MCF 10A (cell line): ENCODE data around the gene HTRA2. TPM values are rescaled to one million over a fixed set of nuclear protein-coding genes. Genes with fewer than 3 reads are reported as not detected.

Experiments used
- BruUV-seq: library from RNA; stranded (reverse); fragments of 400-500 nt; replicated peaks from 2 replicates; lab custom pipeline; 2021; lab: Mats Ljungman, UMichigan
- CTCF ChIA-PET: fragments of 300-600 bp; sonication (Branson Sonifier 250); formaldehyde crosslinking; extraction: SDS; loops from one replicate; lab custom pipeline; 2021; ENCODE audit warnings: antibody characterized with exemption, inconsistent platforms; lab: Yijun Ruan, JAX
- POLR2A ChIA-PET: fragments of 300-600, 350-650 bp; sonication (Branson Sonifier 250); formaldehyde crosslinking; extraction: SDS; loops from one replicate; lab custom pipeline; 2020; ENCODE audit warnings: antibody characterized with exemption, inconsistent platforms; lab: Yijun Ruan, JAX
- DNase-seq: peaks from one replicate; pipeline ENCODE4 v3.0.0-alpha.2; 2018; ENCODE audit not compliant: unreplicated experiment
- H3K27ac Mint-ChIP-seq: one replicate; pipeline ENCODE4 v1.8.0; 2022; ENCODE audit warnings: mild to moderate bottlenecking, low read depth, mixed read lengths; ENCODE audit not compliant: unreplicated experiment
- H3K27me3 Mint-ChIP-seq: one replicate; pipeline ENCODE4 v1.8.0; 2022; ENCODE audit warnings: mixed read lengths; ENCODE audit not compliant: insufficient read depth, unreplicated experiment
- H3K36me3 Mint-ChIP-seq: one replicate; pipeline ENCODE4 v1.8.0; 2022; ENCODE audit warnings: mild to moderate bottlenecking, moderate library complexity, mixed read lengths; ENCODE audit not compliant: insufficient read depth, unreplicated experiment
- H3K4me1 Mint-ChIP-seq: one replicate; pipeline ENCODE4 v1.8.0; 2022; ENCODE audit warnings: mixed read lengths; ENCODE audit not compliant: insufficient read depth, unreplicated experiment
- H3K4me3 Mint-ChIP-seq: one replicate; pipeline ENCODE4 v1.8.0; 2022; ENCODE audit warnings: mild to moderate bottlenecking, moderate library complexity, mixed read lengths; ENCODE audit not compliant: unreplicated experiment
- H3K9me3 Mint-ChIP-seq: one replicate; pipeline ENCODE4 v1.8.0; 2022; ENCODE audit warnings: mixed read lengths; ENCODE audit not compliant: unreplicated experiment
- CTCF ChIP-seq: fragments of 200-600 bp; IDR thresholded peaks from one replicate; pipeline ENCODE4 v1.8.0; 2022; ENCODE audit warnings: antibody characterized with exemption, mild to moderate bottlenecking; ENCODE audit not compliant: unreplicated experiment
- intact Hi-C: fragments of 100-400 bp; cut with micrococcal nuclease; formaldehyde crosslinking; loops from 2 replicates; pipeline ENCODE4 v1.14.1; 2022
- total RNA-seq: library from RNA; stranded (reverse); gene quantifications from 2 replicates; pipeline ENCODE4 v1.2.3, GENCODE V29; 2022

Gene HTRA2
- total RNA-seq, 1 experiment from 2014 or later, result 27.6 TPM

GRCh38 chr2:74502720-74503505, 26.8 kb upstream of the HTRA2 start:
- peaks cover 16% of the 10 kb centered on the region for H3K27me3 Mint-ChIP-seq
- intact Hi-C loops, result no loop called here
- no peaks in the 10 kb centered on the region for H3K9me3 Mint-ChIP-seq
- ChIA-PET CTCF (interaction anchor here (4.5 kb wide), 1 partner anchor 85 kb away, joined by 22 read pairs; no protein-coding TSS in a partner anchor), POLR2A (interaction anchor here (0.7 to 8.6 kb wide), 2 partner anchors 10 to 27 kb away, joined by 4 to 135 read pairs; partner anchors contain the start of genes AUP1, DQX1 and HTRA2)
- H3K27ac Mint-ChIP-seq, result no peak overlapping the region
- no peak overlapping the region for H3K4me3 Mint-ChIP-seq
- peaks cover 52% of the 10 kb centered on the region for H3K36me3 Mint-ChIP-seq
- no peak for DNase-seq
- no peak for TF ChIP-seq CTCF
- no TSS peak for BruUV-seq
- H3K4me1 Mint-ChIP-seq, result peaks cover 31% of the 10 kb centered on the region

- ChIA-PET CTCF (interaction anchor here (1.0 to 4.5 kb wide), 2 partner anchors 20 to 84 kb away, joined by 4 to 22 read pairs; no protein-coding TSS in a partner anchor), POLR2A (interaction anchor here (0.6 to 8.6 kb wide), 4 partner anchors 11 to 64 kb away, joined by 3 to 135 read pairs (median 4); partner anchors contain the start of genes AUP1, DQX1 and HTRA2)
- no peak overlapping the region for H3K27ac Mint-ChIP-seq
- H3K9me3 Mint-ChIP-seq, result no peaks in the 10 kb centered on the region
- TF ChIP-seq CTCF, result no peak
- DNase-seq, result no peak
- H3K4me1 Mint-ChIP-seq, result peaks cover 31% of the 10 kb centered on the region
- no TSS peak for BruUV-seq
- peaks cover 52% of the 10 kb centered on the region for H3K36me3 Mint-ChIP-seq
- H3K27me3 Mint-ChIP-seq, result peaks cover 7% of the 10 kb centered on the region
- H3K4me3 Mint-ChIP-seq, result no peak overlapping the region
- intact Hi-C loops, result no loop called here
These were observed 25.9 kb upstream of the HTRA2 start for GRCh38 chr2:74503506-74504475.

GRCh38 chr2:74504591-74504990, 25.1 kb upstream of the HTRA2 start:
- intact Hi-C loops, result no loop called here
- Mint-ChIP-seq H3K4me3 (peak overlapping the region; percentile 88), H3K27ac (no peak overlapping the region), H3K9me3 (no peaks in the 10 kb centered on the region), H3K27me3 (no peaks in the 10 kb centered on the region), H3K4me1 (peaks cover 28% of the 10 kb centered on the region), H3K36me3 (peaks cover 52% of the 10 kb centered on the region)
- CTCF ChIA-PET, result interaction anchor here (1.0 to 4.5 kb wide), 2 partner anchors 21 to 83 kb away, joined by 4 to 22 read pairs; no protein-coding TSS in a partner anchor
- TF ChIP-seq CTCF, result no peak
- no peak for DNase-seq
- BruUV-seq, result no TSS peak
- POLR2A ChIA-PET, result interaction anchor here (0.6 to 8.6 kb wide), 3 partner anchors 25 to 327 kb away, joined by 3 to 135 read pairs (median 3); partner anchors contain the start of genes AUP1, DQX1 and HTRA2
